Heart left ventricle (tissue), 13 donors: ENCODE data around the gene B3GALT2.

Source experiments
- CTCF ChIP-seq, 12 donors: fragments of 200-600 bp; sonication (generic) in 4 of 12; IDR thresholded peaks; one replicate each; pipeline versions ENCODE4 v1.5.0 to v1.8.0; 2018 to 2022; ENCODE audit warnings: antibody characterized with exemption in 12 of 12, mild to moderate bottlenecking in 5 of 12
- POLR2A ChIP-seq, 2 donors: fragments of 450-650 bp; IDR thresholded peaks; one replicate each; pipeline ENCODE4 v1.6.1; 2017; ENCODE audit warnings: antibody characterized with exemption in 2 of 2, mild to moderate bottlenecking in 2 of 2, moderate library complexity in 2 of 2
- donor health status: ischemic (EF 13 %, LVEDD 7.1; RV severe dilation, severe dysfunction).
- donor health status: DM: no; HTN: yes; CAD: no.
- donor health status: DM: no; HTN: no; CAD: no.
- donor health status: ischemic (EF 25% LVEDD 6.9; RV normal size, moderate dysfunction).
- donor health status: ischemic (EF 25% LVEDD 5.7; RV mildly dilated, moderate dysfunction).
- donor health status: ischemic (EF 35%, LVEDD 5.7; RV mildly dilated, moderate dysfunction).
- donor health status: nonischemic (EF 11% LVEDD 7.7; RV severe dilation, severe dysfunction).
- donor health status: DM: yes; HTN: yes; CAD: no.
- donor health status: PGD.
- donor health status: ischemic (EF 29% LVEDD 5.4; RV normal size, mild dysfunction).
- donor health status: nonischemic (EF 23%, LVEDD 6.1; RV moderate dilation, normal function).

GRCh38 chr1:193143285-193143684 lies 43.1 kb downstream of the B3GALT2 start:
- TF ChIP-seq CTCF (IDR thresholded peaks at IDR 0.05) (peak in 10 of 12 donors; percentile 17 to 51 (median 34)), POLR2A (IDR thresholded peaks at IDR 0.05) (no peak)
